GM18526 (cell line): ENCODE data around the gene PTPRA.

Source experiments
- POLR2A ChIP-seq: IDR thresholded peaks from 3 replicates; pipeline ENCODE4 v1.6.1; 2011; ENCODE audit not compliant: insufficient read length; ENCODE audit errors: extremely low read depth

The PTPRA gene

DNA sequence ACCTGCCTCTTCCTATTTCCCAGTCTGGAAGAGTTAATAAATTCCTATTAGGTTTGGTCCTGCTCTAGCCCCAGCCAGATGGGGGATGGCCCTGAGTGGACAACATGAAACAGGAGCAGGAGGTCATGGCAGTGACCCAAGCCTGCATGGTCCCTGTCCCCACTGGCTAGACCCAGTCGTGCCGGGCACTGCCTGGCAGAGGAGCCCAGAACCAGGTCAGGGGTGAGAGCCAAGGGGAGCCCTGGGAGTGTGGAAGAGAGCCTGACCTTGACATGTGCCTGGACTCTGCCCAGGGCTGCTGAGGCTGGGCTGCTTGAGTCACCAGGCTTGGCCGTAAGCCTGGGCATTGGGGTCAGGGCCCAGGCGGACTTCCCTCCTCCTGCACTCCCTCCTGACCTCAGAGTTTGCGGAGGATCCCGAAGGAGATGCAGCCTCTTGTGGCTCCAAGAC is 207.7 kb downstream of the PTPRA start:
- no peak for TF ChIP-seq POLR2A

DNA sequence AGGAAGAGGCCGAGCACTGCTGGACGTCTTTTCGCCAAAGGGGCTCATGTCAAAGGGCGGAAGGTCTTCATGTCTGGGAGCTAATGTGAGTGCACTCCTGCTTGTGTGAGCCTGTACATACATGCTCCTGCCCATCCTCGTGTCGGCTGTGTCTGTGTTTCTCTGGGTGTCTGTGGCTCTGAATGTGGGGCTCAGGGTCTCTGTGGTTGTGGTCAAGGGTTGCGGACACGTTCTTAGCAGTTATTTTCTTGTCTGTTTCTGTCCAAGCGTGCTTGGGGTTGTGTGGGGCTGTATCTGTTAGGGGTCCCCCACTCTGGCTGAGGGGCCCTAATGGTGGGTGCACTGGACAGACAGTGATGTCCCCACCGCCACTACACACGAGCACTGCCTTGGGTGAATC is 208.4 kb downstream of the PTPRA start:
- TF ChIP-seq POLR2A = no peak

DNA sequence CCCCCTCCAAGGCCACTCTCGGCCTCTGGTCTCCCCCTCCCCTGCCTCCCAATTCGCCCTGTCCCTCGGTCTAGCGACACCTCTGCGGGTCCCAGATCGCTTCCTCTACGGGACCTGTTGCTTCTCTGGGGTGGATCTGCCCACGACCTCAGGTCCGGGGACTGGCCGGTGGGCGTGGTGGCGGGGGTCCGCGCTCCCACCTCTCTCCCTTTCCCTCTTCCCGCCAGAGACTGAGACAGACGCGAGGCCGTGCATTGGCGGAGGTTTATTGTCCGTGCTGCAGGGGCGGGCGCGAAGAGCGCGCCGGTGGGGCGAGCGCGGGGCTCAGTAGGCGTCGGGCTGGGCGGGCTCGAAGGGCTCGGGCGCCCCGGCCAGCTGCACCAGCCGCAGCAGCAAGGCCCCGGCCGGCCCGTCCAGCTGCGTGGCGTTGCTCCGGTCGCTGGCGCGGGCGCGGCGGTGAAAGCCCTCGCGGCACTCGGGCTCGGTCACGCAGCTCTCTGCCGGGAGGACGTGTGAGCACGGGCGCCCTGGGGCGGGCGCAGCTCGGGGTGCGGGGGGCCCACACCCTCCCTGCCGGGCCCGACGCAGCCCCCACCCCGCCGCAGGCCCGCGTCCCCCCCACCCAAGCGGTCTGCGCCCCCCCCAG is 209.1 kb downstream of the PTPRA start:
- no peak for TF ChIP-seq POLR2A

DNA sequence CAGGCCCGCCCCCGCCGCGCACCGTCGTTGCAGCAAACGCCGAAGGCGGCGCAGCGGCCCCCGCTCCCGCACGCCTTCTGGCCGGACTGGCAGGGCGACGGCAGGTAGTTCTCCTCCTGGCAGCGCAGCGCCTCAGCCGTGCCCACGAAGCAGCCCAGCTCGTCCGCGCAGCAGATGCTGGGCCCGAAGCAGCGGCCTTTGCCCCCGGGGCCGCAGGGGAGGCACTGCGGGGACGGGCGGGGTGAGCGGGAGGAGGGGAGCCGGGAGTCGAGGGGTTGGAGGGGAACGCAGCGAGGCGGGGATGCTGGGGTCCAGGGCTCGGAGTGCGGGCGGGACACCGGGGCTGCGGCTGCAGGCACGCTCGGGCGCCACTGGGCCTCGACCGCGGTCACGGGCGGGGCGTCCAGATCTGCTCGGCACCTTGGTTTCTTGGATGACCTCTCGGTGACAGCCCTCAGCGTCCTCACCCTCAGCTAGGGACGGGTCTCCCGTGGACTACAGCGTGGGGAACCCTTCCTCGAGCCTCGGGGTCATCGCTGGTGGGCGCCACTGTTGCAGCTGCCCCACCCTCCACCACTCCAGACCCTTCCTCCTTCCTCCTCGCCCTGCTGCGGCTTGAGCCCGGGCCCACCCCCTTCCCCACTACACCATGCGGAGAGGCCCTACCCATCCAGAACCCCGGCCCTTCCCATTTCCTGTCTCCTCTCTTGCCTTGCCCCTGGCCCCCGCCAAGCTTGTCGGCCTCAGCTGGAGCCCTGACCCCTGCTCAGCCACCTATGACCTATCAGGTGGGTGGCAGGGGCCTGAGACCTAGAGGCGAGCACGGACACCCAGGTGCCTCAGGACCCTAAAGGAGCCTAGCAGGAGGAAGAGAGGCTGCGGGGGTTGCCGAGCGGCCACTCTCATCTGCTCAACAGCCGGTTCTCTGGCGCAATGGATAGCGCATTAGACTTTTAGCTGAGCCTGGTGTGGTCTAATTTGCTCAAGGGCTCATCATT is 210.0 kb downstream of the PTPRA start:
- no peak for TF ChIP-seq POLR2A

DNA sequence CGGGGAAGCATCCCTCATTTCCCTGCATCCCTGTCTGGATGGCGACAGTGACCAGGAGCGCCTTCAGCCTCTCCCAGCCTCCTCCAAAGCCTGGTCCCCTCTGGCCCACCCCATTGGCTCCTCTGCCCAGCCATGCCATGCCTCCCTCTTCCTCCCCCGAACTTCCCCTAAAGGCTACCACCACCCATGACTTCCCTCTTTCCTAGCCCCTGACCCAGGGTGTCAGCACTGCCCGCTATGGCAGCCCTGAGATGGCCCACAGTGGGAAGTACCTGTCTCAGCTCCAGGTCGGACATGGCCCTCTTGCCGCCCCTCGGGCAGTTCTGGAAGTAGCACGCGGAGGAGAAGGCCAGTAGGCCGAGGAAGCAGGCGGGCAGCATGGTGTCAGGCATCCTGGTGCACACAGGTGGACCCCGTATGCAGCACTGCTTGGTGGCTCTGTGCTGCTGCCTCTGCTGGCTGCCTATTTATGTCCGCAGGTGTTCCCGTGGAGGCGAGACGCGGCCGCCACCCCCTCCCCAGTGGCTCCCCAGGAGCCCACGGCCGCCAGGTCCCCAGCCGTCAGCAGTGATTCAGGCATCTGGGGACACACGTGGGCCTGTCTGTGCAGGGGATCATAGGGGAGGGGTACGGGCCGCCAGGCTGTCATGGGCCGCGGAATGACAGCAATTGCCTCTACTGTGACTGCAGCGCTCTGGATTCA is 211.2 kb downstream of the PTPRA start, which contains the start of gene AVP:
AVP (minus strand) TSS at position 442 of the 703 bp plus-strand sequence; CDS start at position 392, 50 bp downstream.
- no peak for TF ChIP-seq POLR2A

DNA sequence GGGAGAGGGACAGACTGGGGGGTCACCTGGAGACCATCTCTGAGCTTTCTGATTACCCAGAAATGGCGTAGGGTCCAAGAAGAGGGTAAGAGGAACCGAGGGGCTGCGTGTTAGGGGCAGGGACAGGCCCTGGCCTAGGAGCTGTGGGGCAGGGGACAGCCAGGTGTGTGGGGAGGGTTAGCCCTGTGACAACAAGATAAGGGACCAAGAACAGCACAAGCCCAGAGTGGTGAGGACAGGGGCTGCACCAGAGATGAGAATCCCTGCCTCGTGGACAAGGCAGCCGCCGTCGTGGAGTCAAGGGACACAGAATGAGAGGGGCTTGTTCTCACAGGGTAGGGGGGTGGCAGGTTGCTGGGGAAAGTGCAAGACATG is 211.7 kb downstream of the PTPRA start:
- no peak for TF ChIP-seq POLR2A

DNA sequence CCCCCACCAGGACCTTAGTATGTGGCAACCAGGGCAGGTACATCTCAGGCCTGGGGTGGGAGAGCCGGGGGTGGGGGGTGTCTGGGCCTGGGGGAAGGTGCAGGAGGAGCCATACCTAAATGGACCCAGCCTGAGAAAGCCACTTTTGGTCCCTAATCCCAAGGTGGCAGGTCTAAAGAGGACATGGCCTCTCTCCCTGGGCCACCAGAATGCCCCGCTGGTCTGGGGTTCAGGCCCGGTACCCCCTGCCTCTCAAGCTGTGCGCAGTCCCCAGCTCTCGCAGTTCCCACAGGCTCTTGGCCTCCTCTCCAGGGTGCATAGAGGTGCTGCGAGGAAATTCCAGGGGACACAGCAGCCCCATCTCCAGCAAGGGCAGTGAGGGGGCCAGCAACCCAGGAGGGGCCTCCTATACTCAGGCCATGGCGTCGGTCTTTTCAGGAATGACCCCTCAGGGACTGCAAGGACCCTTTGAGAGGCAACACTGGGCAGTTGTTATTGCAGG is 212.3 kb downstream of the PTPRA start:
- TF ChIP-seq POLR2A = no peak

DNA sequence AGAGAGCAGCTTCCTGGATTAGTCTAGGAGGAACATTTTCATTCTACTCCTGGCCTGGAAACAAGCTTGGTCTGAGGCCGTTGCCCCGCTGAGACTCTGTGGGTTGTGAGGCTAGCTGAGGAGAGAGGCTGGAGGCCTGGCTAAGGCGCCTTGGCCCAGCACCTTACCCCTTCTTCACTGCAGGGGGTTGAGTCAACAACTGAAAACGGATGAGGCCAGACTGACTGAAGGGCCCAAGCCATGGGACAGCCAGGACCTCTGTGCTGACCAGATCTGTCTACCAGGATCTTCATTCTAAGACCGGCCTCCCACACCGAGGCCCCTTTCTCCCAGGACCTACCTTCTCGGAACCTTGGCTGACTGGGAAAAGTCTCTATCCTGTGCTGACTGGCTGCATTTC is 214.8 kb downstream of the PTPRA start:
- TF ChIP-seq POLR2A = no peak
